ENCODE data around the gene UBAC2.
A peak's percentile ranks its signal among the peaks of the same experiment; 100 is the strongest.

The UBAC2 gene

DNA sequence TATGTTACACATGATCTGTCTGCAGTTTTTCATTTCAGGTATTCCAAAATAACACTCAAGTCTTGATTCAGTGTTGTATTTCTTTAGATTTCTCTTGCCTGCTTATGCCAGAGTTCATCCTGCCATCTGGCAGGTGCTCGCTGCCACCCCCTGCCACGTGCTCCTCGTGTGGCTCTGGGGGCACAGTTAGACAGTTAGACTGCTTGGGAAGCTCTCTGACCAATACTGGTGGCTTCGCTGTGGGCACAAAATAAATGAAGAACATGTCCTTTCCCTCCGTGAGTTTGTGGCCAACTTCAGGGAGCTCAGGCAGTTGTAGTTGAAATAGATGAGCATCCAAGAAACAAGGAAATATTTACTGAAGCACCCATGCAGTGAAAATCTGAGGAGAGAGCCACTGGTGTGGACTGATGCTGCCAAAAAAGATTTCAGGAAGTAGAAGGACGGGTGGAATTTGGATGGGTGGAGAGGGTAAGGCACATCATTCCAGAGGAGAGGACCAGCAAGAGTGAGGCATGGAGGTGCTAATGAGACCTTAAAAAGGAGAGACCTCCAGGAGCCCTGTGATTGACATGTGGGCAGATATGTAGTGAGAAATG is 144.1 kb downstream of the UBAC2 start:
- no peak for FAIRE-seq

DNA sequence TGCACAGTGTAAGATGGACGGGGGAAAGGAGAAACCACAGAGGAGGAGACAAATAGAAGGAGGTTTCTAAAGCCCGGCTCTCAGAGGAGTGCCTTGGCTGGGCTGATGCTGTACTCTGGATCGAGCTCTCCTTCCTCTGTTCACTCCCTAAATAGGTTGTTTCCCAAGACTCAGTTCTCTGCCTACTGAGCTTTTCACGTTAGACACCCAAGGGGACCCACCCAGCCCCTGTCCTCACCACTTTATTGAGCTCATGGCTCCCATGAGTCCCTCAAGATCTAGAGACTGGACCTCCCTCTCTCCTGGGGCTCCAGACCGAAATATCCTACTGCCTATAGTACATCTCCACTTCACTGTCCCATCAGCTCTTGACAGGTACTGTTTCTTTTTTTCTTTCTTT is 144.7 kb downstream of the UBAC2 start:
- FAIRE-seq = no peak

DNA sequence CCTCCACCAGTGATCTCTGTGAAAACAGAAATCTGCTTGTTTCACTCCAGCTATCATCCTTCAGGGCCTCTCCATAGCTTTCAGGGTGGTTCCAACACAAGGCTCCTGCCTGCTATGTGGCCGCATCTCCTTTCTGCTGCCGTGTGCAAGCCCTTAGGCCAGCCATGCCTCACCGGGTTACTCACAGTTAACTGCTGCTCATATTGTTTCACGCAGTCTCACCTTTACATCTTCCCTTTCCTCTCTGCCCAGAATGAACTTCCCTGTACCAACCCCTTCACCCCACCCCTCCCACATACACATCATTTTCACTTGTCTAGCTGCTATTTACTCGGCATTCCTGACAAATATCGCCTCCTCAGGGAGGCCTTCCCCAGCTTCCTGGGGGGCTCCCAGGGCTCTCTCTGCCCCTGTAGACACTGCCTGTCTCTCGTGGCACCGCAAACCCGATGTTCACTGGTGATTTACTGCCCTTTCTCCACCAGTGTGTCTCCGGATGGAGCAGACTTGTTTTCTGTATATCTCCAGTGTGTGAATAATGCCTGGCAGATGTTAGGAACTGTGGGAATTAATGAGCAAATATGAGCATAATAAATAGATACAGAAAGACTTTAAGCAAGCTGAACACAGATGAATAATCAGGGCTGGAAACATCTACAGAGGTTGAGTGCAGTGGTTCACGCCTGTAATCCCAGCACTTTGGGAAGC is 145.8 kb downstream of the UBAC2 start:
- FAIRE-seq = no peak

DNA sequence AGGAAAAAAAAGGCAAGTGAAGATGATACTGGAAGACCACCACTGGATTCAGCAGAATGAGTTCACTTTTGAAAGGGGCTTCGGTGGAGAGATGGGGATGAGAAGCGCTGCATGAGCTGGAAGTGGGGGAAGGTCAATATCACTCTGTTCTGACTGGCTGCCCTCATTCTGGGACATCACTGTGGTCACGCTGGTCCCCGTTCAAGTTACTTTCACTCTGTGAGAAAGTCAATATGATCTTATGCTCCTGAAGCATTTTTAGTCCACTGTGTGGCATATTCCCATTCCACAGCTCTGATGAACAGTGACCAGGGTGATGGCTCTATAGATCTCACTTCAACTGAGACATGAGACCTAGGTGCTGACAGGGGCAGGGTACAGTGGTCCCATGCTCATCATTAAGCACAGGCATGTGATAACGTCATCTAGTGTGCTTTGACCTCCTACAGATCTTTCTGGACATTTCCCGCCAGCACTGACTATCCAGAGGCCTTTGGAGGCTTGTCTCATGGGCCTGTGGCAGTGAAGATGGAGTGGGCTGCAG is 146.8 kb downstream of the UBAC2 start:
- no peak for FAIRE-seq

DNA sequence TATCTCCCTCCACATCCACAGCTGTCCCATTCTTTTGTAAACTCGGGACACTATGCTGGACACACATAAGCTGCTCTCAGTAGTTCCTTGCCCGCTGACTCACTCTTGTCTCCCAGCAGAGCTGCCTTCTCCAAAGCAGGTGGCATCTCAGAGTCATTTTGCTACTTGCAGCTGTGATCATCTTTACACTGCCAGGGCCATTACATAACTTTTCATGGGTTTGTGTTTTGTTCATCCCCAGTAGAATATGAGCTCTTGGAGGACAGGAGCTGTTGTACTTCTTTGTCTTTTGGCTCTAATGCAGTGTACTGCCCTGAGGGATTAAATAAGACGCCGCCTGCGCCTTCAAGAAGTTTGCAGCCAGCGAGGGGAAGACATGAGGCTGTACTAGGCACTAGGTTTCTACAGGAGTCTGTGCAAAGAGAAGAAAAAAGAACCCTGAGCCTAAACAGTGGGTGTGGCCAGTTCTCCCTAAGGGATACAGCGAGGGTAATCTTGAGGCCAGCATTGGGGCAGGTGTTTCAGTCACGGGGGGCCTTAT is 147.3 kb downstream of the UBAC2 start:
- FAIRE-seq = no peak

DNA sequence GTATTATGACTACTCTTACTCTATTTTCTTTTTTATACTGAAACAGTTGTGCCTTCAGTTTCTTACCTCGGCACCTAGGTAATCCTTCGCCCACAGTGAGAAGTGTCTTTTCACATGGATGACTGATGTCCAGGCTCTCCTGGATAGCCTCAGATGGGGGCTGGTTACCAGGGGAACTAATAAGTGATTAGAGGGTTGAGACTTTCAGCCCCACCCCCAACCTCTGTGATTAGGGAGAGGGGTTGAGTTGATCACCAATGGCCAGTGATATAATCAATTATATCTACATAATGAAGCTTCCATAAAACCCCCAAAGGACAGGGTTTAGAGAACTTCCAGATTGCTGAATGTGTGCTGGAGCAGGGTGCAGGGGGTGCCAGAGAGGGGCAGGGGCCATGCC is 149.5 kb downstream of the UBAC2 start:
- FAIRE-seq = no peak

DNA sequence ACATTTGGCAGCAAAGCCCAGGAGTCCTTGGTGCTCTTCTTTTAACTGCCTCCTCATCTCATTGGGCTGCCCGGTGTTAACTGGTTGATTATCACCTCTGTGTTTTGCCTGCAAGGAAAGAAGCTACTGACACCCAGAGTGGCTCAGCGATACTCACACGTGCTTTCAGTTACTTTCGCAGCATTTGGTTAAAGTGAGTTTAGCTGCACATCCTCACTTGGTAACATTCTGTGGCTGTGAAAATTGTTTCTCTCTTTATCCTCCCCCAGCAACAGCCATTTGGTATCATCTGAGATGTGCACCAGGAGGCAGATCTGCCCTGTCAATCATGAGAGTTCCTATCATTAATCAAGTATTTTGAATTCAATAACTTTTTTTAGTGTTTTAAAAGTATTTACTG is 151.1 kb downstream of the UBAC2 start:
- FAIRE-seq = no peak

DNA sequence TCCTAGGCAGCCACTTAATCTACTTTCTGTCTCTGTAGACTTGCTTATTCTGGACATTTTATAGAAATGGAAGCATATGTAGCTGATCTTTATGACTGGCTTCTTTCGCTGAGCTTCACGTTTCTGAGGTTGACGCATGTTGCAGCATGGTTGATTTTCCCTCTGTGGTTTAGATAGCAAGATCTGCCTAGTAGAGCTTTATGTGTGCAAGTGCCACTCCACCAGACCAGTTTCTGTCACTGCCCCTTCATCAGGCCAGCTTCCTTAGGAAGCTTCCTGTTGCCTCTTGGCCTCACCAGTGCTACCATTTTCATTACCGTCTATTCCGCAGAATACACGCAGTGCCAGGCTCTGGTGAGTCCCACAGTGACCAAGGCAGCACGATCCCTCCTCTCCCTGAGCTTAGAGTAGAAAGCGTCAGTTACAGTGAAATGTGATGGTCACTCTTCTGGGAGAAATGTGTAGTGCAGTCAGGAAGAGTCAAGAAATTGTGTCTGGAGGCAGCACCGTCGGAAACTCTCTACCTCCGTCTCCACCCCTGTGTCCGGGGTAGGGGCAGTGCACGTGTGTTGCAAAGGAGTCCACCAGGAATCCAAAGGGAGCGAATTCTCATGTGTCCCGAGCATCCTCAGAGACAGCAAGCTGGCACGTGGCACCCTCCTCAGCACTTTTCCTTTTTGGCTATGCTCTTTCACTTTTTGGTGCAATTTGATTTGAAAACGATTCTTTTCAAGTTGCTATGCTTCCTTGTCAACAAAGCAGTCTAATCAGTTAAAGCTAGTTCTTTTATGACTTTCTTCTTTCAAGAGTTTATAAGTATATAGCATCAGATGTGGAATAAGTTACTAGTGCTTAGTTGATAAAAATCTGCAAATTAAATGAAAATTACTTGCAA is 151.9 kb downstream of the UBAC2 start:
- no peak for FAIRE-seq

DNA sequence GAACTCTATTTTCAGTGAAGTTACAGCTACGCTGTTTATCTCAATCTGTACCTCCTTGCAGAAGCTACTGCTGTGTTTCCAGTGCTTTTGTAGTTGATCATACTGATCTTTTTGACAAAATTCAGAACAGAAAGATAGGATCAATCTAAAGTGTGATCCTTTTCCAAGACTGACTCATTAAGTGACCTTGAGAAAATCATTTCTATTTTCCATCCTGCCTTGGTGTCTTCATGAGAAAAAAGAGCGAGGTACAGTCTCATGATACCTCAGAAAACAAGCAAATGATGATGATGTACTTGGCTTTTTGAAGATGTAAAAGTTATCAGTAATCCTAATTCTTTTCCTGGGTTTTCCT is 152.6 kb downstream of the UBAC2 start:
- FAIRE-seq = no peak

DNA sequence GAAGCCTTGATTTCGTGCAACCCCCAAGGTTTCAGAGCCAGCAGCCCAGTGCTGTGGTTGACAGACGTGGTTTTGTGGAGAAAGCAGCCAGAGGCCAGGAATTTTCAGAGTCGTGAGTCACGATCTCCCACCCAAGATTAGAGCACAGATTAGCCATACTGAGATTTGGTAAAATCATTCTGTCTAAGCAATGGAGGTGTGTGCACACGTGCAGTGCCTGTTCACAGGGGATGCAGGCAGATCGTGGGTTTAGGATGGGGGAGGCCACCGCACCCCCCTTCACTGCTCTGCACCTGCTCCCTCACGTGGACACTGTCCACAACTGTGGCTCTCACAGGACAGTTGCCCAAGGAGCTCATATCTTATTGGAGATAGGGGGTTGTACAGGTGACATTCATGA is 153.2 kb downstream of the UBAC2 start:
- no peak for FAIRE-seq

DNA sequence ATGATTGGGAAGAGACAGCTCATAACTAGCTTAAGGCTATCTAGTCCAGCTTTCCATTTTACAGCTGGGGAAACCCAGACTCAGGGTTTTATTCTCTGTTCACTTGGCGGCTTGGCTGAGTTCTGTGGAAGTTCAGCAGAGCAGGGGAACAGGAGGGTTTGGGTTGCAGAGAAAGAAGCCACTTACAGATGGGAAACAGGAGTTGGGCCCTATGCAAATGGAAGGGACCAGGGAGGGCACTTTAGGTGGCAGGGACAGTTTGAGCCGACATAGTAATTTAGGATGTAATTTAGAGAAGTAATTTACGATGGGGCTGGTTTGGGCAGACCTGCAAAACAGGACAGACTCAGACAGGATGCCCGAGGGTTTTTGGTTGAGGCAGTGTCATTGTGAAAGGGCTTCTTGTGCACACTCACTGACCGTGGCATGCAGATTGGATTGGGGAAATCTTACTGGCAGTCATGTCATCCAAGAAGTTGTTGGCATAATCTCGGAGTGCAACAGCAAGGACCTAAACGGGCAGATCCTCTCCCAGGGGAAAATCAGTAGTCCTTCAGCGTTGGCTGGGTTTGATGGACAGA is 153.8 kb downstream of the UBAC2 start:
- no peak for FAIRE-seq

DNA sequence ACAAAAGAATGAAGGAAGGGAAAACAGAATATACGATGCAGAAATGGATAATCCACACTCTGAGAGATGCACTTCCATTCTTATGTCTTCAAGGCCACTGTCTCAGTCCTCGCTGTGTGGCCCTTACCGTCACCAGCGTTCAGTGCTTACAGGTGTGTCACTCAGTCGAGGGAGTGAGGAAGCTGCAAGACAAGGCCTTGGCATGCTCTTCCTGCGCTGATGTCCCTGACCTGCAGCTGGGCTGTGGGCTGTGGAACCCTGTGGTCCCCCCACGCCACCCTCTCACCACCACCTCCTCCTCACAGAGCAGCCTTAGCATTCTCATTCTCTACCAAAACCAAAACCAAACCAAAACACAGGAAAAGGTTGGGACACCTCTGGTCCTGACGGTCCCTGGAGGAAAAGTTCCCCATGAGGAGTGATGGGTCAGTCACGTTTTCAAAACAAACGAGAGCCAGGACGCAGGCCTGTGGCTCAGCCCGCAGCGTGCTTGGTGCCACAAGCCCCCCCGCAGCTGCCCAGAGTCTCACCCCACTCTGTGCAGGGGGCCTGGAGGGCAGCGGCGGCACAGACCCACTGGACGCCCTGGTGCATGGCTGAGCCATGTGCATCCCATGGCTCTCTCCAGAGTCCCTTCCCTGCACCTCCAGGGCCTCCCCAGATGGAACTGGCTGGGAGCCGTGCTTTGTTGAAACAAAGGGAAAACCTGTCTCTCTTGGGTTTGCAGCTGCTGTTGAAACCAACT is 154.8 kb downstream of the UBAC2 start:
- no peak for FAIRE-seq

DNA sequence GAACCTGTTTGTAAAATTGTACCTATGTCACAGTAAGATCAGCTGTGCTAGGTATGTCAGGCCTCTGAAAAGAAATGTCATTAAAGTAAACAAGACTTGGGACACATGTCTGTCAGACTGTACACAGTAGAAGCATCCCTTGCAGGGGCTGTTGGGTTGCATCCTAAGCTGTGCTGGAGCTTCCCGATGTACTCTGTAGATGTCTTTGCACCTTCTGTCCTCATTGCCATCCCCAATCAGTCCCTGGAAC is 155.3 kb downstream of the UBAC2 start:
- FAIRE-seq = no peak

DNA sequence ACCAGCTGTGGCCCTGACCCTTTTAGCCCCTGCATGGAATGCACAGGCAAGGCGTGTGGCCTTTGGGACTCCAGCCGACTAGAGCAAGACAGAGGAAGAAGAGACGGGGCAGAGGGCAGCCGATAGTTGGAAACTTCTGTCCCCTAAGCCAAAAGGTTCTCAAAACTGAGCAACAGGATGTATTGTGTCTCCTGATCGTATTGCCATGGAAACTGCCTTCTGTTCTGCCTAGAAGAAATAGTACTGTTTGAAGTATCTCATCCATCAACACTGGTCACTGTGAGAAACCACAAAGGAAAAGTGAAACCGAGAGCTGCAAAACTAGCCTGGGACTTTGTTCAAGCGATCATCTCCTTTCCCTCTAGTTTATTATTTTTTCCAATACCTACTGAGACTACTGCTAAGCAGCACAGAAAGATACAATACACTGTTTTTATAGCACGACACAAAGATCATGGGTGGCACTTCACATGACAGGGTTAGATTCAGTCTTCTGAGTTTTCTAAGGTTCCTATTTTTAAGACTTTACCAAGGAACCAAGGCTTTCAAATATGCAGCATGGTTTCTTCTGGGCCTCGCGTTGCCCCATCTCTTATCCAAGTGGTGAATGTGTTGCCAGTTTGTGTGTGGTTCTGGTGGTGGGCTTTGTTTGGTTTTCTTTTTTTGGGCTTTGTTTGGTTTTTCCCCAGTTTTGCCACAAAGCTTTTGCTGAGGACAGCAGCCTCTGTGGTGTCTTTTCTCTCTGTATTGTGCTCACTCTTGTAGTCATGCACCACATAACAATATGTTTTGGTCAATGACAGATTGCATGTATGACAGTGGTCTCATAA is 155.8 kb downstream of the UBAC2 start:
- no peak for FAIRE-seq

DNA sequence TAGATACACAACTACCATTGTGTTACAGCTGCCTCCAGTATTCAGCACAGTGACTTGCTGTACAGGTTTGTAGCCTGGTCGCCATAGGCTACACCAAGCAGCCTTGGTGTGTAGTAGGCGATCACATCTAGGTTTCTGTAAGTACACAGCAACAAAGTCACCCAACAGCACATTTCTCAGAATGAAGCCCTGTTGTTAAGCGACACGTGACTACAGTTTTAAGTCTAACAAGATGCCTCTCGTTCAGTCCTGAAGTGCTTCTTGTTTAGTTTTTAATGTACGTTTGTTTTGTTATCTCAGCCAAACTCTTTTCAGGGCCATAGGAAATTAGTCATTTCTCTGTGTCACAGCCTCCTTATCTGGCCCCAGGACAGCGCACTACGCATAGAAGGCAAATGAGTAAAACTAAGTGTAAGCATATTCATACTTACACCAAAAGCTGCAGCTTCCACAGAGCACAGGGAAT is 156.5 kb downstream of the UBAC2 start:
- FAIRE-seq = no peak

DNA sequence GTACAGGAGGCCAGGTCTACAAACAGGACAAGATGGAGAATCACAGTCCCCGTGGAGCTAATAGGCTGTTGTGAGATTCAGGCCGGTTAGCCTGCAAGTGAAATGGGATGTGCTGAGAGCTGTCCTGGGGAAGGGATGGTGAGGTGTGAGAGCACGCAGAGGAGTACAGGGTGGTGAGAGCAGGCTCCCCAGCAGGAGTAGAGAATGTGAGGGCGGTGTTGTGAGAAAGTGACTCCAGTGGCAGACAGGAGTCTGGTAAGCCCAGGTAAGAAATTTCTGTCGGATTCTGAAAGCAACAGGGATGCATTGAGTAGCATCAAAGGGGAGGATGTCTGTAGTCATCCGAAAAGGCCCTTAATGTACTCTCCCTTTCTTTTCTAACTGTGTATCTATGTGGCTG is 157.3 kb downstream of the UBAC2 start:
- no peak for FAIRE-seq

DNA sequence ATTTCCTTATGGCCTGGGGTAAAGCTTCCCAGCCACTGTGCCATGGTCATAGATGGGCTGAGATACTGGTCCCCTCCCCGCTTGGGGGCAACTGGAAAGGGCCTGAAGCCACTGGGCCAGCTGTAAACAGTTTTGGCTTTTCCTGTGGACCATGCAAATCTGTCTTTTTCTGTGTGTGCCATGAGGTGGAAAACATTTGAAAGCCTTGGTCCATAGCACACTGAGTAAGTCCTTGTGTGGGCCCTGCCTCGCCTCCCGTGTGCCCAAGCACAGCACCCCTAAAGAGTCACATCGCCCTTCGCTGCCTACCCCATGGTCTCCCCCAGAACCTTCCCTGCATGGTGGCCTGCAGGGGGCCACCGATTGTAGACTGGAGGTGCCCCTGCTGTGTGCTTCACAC is 158.9 kb downstream of the UBAC2 start:
- FAIRE-seq = no peak

DNA sequence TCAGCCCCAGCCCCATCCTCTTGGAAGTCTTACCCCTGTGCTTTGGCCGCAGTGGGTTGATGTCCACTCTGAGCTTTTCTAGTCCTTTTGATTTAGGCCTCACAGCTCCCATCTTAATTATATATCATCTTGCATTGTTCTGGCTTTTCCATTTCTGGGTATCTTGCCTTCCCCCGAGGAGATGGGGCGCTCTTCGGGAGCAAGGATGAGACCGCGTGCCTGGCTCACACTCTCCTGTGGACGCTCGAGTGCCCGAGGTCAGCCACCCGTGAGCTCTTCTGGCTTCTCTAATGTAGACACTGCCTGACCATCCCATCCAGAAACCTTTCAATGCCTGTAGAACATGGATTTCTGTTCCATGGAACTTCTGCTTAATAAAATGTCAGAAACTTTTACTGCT is 160.0 kb downstream of the UBAC2 start:
- FAIRE-seq = no peak

DNA sequence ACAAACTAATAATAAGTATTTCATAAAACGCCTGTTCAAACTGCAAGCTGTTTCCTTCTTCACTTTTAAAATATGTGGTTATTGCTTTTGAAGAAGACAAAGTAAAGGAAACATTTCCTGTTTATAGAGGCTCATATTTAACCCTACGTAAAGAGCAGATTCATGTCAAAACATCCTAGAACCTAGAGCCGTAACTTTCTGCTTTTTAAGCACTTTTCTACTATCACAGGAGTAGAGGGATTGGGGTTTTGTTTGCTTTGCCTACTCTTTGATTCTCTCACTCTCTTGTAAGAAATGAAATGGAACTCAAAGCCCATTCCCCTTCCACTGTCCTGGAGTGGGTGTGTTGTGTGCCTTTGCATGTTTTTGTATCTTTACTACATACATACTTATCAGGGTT is 160.5 kb downstream of the UBAC2 start:
- FAIRE-seq = no peak

DNA sequence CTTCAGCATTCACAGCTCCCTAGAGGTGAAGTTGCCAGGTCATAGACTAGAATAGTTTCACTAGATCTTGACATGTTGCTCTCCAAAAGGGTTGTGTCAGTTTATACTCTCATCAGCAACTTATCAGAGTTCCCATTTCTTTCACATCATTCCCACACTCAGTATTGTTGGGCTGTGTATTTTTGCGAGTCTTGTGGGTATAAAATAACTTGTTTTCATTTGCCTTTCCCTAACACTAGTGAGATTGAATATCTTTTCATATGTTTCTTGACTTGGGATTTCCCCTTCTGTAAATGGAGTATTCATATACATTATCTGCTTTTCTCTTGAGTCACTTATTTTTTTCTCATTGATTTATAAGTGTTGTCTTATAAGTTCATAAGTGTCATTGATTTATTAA is 161.7 kb downstream of the UBAC2 start:
- no peak for FAIRE-seq

DNA sequence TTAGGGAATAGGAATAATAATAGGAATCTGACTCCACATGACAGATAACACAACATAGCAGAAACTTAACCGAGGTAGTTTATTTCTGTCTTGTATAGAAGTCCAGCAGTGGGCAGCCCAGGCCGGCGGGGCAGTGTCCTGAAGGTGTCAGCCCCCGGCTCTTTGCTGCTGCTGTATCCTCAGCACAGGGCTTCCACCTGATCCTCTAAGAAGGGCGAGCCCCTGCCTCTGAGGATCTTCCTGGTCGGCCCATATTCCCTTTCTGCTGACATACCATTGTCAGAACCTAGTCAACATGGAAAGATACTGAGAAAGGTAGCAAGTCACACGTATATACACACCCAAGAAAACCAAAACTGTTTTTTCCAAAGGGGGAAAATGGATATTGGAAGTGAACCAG is 162.7 kb downstream of the UBAC2 start:
- FAIRE-seq = no peak

DNA sequence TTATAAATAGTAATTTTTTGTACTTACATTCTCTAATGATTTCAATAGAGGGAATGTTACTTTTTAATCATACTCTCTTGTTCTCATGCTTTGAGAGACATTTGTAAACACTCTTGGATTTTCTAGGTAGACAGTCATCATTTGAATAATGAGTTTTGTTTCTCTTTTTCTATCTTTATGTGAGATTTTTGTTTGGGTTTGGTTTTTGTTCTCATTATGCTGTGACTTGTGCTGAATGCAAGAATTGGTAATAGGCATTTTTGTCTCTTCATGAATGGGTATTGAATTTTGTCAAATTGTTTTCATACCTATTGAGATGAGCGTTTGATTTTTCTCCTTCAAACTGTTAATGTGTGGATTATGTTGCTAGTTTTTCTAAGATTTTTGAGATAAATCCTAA is 163.3 kb downstream of the UBAC2 start:
- peak; percentile 9 for FAIRE-seq
